HepG2 (cell line): ENCODE measurements around the gene POU2AF3. TPM values are rescaled to one million over a fixed set of nuclear protein-coding genes. Genes with fewer than 3 reads are reported as not detected.

Source experiments
- ATF7 ChIP-seq, 2 experiments: fragments of 450-650 bp in 1 of 2; sonication (generic) in 1 of 2; formaldehyde crosslinking in 1 of 2; IDR thresholded peaks; 2 replicates each; pipeline versions ENCODE4 v1.4.0 to v1.6.1; 2016 to 2020; ENCODE audit warnings: antibody characterized with exemption in 1 of 2, mild to moderate bottlenecking in 1 of 2, missing genetic modification reagents in 1 of 2
- CEBPB ChIP-seq: IDR thresholded peaks from 2 replicates; pipeline ENCODE4 v1.6.1; 2011; ENCODE audit warnings: low read depth, low read length, improper control_type of control experiment, borderline replicate concordance
- CEBPG ChIP-seq: IDR thresholded peaks from 2 replicates; pipeline ENCODE4 v1.6.1; 2016
- ETV5 ChIP-seq: IDR thresholded peaks from 2 replicates; pipeline ENCODE4 v1.6.1; 2018; ENCODE audit warnings: missing biosample characterization, missing genetic modification reagents, inconsistent platforms, borderline replicate concordance
- EZH2 ChIP-seq: conservative IDR thresholded peaks from 2 replicates; pipeline ENCODE4 v1.6.1; 2012; ENCODE audit warnings: mild to moderate bottlenecking, low read depth, low read length, moderate library complexity
- HNF4G ChIP-seq, 2 experiments: sonication (generic) in 1 of 2; formaldehyde crosslinking in 1 of 2; IDR thresholded peaks; 2 replicates each; pipeline versions ENCODE4 v1.4.0 to v1.6.1; 2011 to 2020; ENCODE audit warnings: borderline replicate concordance in 2 of 2, low read depth in 2 of 2, mild to moderate bottlenecking in 2 of 2, low read length in 1 of 2, missing genetic modification reagents in 1 of 2, moderate library complexity in 1 of 2
- KDM5B ChIP-seq: sonication (generic); formaldehyde crosslinking; IDR thresholded peaks from 2 replicates; pipeline ENCODE4 v1.4.0; 2020; ENCODE audit warnings: missing genetic modification reagents, mild to moderate bottlenecking, borderline replicate concordance
- KDM6A ChIP-seq: IDR thresholded peaks from 2 replicates; pipeline ENCODE4 v1.6.1; 2016; ENCODE audit warnings: low read depth
- NR2C2 ChIP-seq: sonication (generic); formaldehyde crosslinking; IDR thresholded peaks from 2 replicates; pipeline ENCODE4 v1.4.0; 2020; ENCODE audit warnings: missing genetic modification reagents, mild to moderate bottlenecking, moderate library complexity, borderline replicate concordance
- NR2F1 ChIP-seq, 2 experiments: fragments of 450-650 bp in 1 of 2; formaldehyde crosslinking in 1 of 2; IDR thresholded peaks; 2 replicates each; pipeline versions ENCODE4 v1.5.0 to v1.6.1; 2016 to 2020; ENCODE audit warnings: mild to moderate bottlenecking in 1 of 2, missing compliant biosample characterization in 1 of 2, missing genetic modification reagents in 1 of 2, moderate library complexity in 1 of 2
- NR2F6 ChIP-seq, 2 experiments: IDR thresholded peaks; 2 replicates each; pipeline ENCODE4 v1.6.1; 2016; ENCODE audit warnings: antibody characterized with exemption in 1 of 2, mild to moderate bottlenecking in 1 of 2
- PHF5A ChIP-seq: IDR thresholded peaks from one replicate; pipeline ENCODE4 v1.6.1; 2018; ENCODE audit warnings: low read depth, missing genetic modification reagents; ENCODE audit not compliant: unreplicated experiment
- SALL1 ChIP-seq: sonication (generic); formaldehyde crosslinking; IDR thresholded peaks from 2 replicates; pipeline ENCODE4 v1.8.0; 2022; ENCODE audit warnings: mild to moderate bottlenecking, missing genetic modification reagents
- ZFP1 ChIP-seq: IDR thresholded peaks from 2 replicates; pipeline ENCODE4 v1.6.1; 2016
- ZSCAN31 ChIP-seq: sonication (generic); formaldehyde crosslinking; IDR thresholded peaks from 2 replicates; pipeline ENCODE4 v1.5.0; 2020; ENCODE audit warnings: low read depth, mild to moderate bottlenecking, missing genetic modification reagents
- polyA plus RNA-seq, 8 experiments: library from polyadenylated mRNA; depleted of rRNA in 3 of 8; stranded (reverse) in 7 of 8; unstranded in 1 of 8; fragments of >200 nt; fragmentation: Illumina TruSeq in 4 of 8; extraction: Trizol in 4 of 8; gene quantifications; 2 replicates each; pipeline versions ENCODE4 v1.2.1 to v1.2.3, GENCODE V29; 2011 to 2016; ENCODE audit warnings: low read depth in 4 of 8, missing spikeins in 1 of 8, mixed read lengths in 1 of 8; ENCODE audit not compliant: insufficient read depth in 1 of 8
- total RNA-seq, 5 experiments: library from RNA; depleted of rRNA; stranded (reverse); fragments of >200 nt; fragmentation: Illumina TruSeq; extraction: Trizol; gene quantifications; 2 replicates each; pipeline ENCODE4 v1.2.3, GENCODE V29; 2016; ENCODE audit warnings: low read depth in 1 of 5
- TF ChIP-seq, protein P1 (sequence below): sonication (generic); formaldehyde crosslinking; IDR thresholded peaks from 2 replicates; pipeline ENCODE4 v1.5.1; 2020; ENCODE audit warnings: mild to moderate bottlenecking, missing genetic modification reagents, moderate library complexity
- TF ChIP-seq, protein P2 (sequence below): sonication (generic); formaldehyde crosslinking; IDR thresholded peaks from 2 replicates; pipeline ENCODE4 v1.4.0; 2020; ENCODE audit warnings: mild to moderate bottlenecking, missing genetic modification reagents
- TF ChIP-seq, protein P3 (sequence below): sonication (generic); formaldehyde crosslinking; IDR thresholded peaks from 2 replicates; pipeline ENCODE4 v1.5.0; 2020; ENCODE audit warnings: mild to moderate bottlenecking, missing genetic modification reagents
- TF ChIP-seq, protein P4 (sequence below): sonication (generic); formaldehyde crosslinking; IDR thresholded peaks from 2 replicates; pipeline ENCODE4 v1.5.1; 2020; ENCODE audit warnings: missing genetic modification reagents, mild to moderate bottlenecking, borderline replicate concordance
- TF ChIP-seq, protein P5 (sequence below): sonication (generic); formaldehyde crosslinking; IDR thresholded peaks from 2 replicates; pipeline ENCODE4 v1.5.0; 2020; ENCODE audit warnings: missing genetic modification reagents

Gene POU2AF3
- total and polyA plus RNA-seq, 2 of the 13 experiments (the other 11 are each of a cell fraction or from before 2014, with no cell fraction given) = 7.8 to 71.2 TPM

DNA sequence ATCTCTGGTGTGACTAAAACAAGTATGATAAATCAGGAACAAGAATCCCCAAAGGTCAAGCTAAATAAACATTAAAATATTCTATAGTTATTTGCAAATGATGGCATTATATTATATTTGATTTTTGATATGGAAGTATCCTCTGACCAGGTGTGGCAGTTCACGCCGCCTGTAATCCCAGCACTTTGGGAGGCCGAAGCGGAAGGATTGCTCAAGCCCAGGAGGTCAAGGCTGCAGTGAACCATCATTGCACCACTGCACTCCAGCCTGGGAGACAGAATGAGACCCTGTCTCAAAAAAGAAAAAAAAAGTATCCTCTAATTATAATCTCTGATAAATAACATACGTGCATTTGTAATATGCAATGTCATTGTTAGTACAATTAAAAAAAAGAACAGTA is 6.6 kb upstream of the POU2AF3 start (continued):
- TF ChIP-seq, protein P1, sequence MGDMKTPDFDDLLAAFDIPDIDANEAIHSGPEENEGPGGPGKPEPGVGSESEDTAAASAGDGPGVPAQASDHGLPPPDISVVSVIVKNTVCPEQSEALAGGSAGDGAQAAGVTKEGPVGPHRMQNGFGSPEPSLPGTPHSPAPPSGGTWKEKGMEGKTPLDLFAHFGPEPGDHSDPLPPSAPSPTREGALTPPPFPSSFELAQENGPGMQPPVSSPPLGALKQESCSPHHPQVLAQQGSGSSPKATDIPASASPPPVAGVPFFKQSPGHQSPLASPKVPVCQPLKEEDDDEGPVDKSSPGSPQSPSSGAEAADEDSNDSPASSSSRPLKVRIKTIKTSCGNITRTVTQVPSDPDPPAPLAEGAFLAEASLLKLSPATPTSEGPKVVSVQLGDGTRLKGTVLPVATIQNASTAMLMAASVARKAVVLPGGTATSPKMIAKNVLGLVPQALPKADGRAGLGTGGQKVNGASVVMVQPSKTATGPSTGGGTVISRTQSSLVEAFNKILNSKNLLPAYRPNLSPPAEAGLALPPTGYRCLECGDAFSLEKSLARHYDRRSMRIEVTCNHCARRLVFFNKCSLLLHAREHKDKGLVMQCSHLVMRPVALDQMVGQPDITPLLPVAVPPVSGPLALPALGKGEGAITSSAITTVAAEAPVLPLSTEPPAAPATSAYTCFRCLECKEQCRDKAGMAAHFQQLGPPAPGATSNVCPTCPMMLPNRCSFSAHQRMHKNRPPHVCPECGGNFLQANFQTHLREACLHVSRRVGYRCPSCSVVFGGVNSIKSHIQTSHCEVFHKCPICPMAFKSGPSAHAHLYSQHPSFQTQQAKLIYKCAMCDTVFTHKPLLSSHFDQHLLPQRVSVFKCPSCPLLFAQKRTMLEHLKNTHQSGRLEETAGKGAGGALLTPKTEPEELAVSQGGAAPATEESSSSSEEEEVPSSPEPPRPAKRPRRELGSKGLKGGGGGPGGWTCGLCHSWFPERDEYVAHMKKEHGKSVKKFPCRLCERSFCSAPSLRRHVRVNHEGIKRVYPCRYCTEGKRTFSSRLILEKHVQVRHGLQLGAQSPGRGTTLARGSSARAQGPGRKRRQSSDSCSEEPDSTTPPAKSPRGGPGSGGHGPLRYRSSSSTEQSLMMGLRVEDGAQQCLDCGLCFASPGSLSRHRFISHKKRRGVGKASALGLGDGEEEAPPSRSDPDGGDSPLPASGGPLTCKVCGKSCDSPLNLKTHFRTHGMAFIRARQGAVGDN (CRISPR knock-in tag) = peak; percentile 15; the same call in 1 of the 2 replicates
- TF ChIP-seq, protein P2, sequence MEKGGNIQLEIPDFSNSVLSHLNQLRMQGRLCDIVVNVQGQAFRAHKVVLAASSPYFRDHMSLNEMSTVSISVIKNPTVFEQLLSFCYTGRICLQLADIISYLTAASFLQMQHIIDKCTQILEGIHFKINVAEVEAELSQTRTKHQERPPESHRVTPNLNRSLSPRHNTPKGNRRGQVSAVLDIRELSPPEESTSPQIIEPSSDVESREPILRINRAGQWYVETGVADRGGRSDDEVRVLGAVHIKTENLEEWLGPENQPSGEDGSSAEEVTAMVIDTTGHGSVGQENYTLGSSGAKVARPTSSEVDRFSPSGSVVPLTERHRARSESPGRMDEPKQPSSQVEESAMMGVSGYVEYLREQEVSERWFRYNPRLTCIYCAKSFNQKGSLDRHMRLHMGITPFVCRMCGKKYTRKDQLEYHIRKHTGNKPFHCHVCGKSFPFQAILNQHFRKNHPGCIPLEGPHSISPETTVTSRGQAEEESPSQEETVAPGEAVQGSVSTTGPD (CRISPR knock-in tag) = no peak
- TF ChIP-seq, protein P3, sequence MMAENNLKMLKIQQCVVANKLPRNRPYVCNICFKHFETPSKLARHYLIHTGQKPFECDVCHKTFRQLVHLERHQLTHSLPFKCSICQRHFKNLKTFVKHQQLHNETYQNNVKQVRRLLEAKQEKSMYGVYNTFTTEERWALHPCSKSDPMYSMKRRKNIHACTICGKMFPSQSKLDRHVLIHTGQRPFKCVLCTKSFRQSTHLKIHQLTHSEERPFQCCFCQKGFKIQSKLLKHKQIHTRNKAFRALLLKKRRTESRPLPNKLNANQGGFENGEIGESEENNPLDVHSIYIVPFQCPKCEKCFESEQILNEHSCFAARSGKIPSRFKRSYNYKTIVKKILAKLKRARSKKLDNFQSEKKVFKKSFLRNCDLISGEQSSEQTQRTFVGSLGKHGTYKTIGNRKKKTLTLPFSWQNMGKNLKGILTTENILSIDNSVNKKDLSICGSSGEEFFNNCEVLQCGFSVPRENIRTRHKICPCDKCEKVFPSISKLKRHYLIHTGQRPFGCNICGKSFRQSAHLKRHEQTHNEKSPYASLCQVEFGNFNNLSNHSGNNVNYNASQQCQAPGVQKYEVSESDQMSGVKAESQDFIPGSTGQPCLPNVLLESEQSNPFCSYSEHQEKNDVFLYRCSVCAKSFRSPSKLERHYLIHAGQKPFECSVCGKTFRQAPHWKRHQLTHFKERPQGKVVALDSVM (CRISPR knock-in tag) = peak; percentile 94
- TF ChIP-seq KDM6A (CRISPR knock-in tag) (no peak), SALL1 (0 out of 2 replicates have a peak, but pooled peaks have one; percentile 12), ZSCAN31 (no peak), ETV5 (no peak), CEBPB (peak; percentile 26; the same call in 1 of the 2 replicates), HNF4G (IDR thresholded peaks at IDR 0.05; ENCODE audit: borderline replicate concordance, low read depth, low read length) (no peak), HNF4G (CRISPR knock-in tag; IDR thresholded peaks at IDR 0.05; ENCODE audit: borderline replicate concordance, low read depth) (no peak), NR2F1 (CRISPR knock-in tag; IDR thresholded peaks at IDR 0.05) (peak in 1 of 2 experiments; percentile 14; a peak in 1 of 4 replicates), ATF7 (IDR thresholded peaks at IDR 0.05) (no peak), ATF7 (CRISPR knock-in tag; IDR thresholded peaks at IDR 0.05) (no peak), CEBPG (CRISPR knock-in tag) (peak; percentile 42; the same call in 1 of the 2 replicates), PHF5A (CRISPR knock-in tag) (no peak), KDM5B (CRISPR knock-in tag) (no peak), NR2C2 (CRISPR knock-in tag) (peak; percentile 58), ZFP1 (CRISPR knock-in tag) (no peak), EZH2 (no peak), NR2F6 (IDR thresholded peaks at IDR 0.05) (no peak), NR2F6 (CRISPR knock-in tag; IDR thresholded peaks at IDR 0.05) (peak; percentile 76)
- TF ChIP-seq, protein P4, sequence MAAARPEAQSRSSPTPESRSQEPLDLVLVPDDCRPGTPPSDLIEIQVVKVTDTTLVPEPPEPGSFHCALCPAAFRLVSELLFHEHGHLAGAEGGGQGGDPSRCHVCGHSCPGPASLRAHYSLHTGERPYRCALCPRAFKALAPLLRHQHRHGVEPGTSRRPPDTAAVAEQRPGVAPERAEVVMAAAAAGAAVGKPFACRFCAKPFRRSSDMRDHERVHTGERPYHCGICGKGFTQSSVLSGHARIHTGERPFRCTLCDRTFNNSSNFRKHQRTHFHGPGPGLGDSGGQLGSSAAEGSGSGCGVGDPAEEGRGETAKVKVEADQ (CRISPR knock-in tag) = no peak
- TF ChIP-seq, protein P5, sequence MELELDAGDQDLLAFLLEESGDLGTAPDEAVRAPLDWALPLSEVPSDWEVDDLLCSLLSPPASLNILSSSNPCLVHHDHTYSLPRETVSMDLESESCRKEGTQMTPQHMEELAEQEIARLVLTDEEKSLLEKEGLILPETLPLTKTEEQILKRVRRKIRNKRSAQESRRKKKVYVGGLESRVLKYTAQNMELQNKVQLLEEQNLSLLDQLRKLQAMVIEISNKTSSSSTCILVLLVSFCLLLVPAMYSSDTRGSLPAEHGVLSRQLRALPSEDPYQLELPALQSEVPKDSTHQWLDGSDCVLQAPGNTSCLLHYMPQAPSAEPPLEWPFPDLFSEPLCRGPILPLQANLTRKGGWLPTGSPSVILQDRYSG (CRISPR knock-in tag) = no peak
